ENCODE data around the gene BCAP31.
"Not testable (repeated sequence)": the region's sequence is repeated elsewhere in the genome, so short reads cannot be mapped to it uniquely, and the experiment has no call there.

The BCAP31 gene

GRCh38 chrX:153709726-153710674, 14.2 kb downstream of the BCAP31 start:
- DNase-seq (ENCODE audit: low read depth, low spot score), result no peak

- DNase-seq (ENCODE audit: low read depth, low spot score), result no peak
Measured at GRCh38 chrX:153708415-153708814, 15.8 kb downstream of the BCAP31 start.

- no peak for DNase-seq (ENCODE audit: low read depth, low spot score)
Measured at GRCh38 chrX:153707406-153707805, 16.8 kb downstream of the BCAP31 start.

GRCh38 chrX:153706799-153707198, 17.4 kb downstream of the BCAP31 start:
- DNase-seq (ENCODE audit: low read depth, low spot score), result no peak

GRCh38 chrX:153705403-153706060, 18.7 kb downstream of the BCAP31 start:
- DNase-seq (ENCODE audit: low read depth, low spot score), result not testable (repeated sequence)

- not testable (repeated sequence) for DNase-seq (ENCODE audit: low read depth, low spot score)
Measured at GRCh38 chrX:153704631-153705402, 19.4 kb downstream of the BCAP31 start.

- DNase-seq (ENCODE audit: low read depth, low spot score), result no peak
Measured at GRCh38 chrX:153704021-153704526, 20.1 kb downstream of the BCAP31 start.

GRCh38 chrX:153703036-153703370, 21.2 kb downstream of the BCAP31 start:
- no peak for DNase-seq (ENCODE audit: low read depth, low spot score)

- DNase-seq (ENCODE audit: low read depth, low spot score), result no peak
Measured at GRCh38 chrX:153702336-153703035, 21.7 kb downstream of the BCAP31 start.

- no peak for DNase-seq (ENCODE audit: low read depth, low spot score)
Measured at GRCh38 chrX:153701706-153702105, 22.5 kb downstream of the BCAP31 start.

GRCh38 chrX:153700967-153701366, 23.2 kb downstream of the BCAP31 start:
- no peak for DNase-seq (ENCODE audit: low read depth, low spot score)

- no peak for DNase-seq (ENCODE audit: low read depth, low spot score)
Measured at GRCh38 chrX:153700376-153700945, 23.7 kb downstream of the BCAP31 start.

- DNase-seq (ENCODE audit: low read depth, low spot score), result not testable (repeated sequence)
Measured at GRCh38 chrX:153699784-153700371, 24.3 kb downstream of the BCAP31 start.

- DNase-seq (ENCODE audit: low read depth, low spot score), result not testable (repeated sequence)
Measured at GRCh38 chrX:153699210-153699783, 24.9 kb downstream of the BCAP31 start.

- DNase-seq (ENCODE audit: low read depth, low spot score), result no peak
Measured at GRCh38 chrX:153697924-153698865, 26.0 kb downstream of the BCAP31 start.

GRCh38 chrX:153696986-153697722, 27.0 kb downstream of the BCAP31 start:
- not testable (repeated sequence) for DNase-seq (ENCODE audit: low read depth, low spot score)

- not testable (repeated sequence) for DNase-seq (ENCODE audit: low read depth, low spot score)
Measured at GRCh38 chrX:153696538-153696937, 27.6 kb downstream of the BCAP31 start.

GRCh38 chrX:153696100-153696499, 28.1 kb downstream of the BCAP31 start:
- DNase-seq (ENCODE audit: low read depth, low spot score), result no peak

Measured in activated naive CD8-positive, alpha-beta T cell treated with anti-CD3 and anti-CD28 coated beads, Interleukin-2, amount 50 U/mL, for 16 hours (primary cell).